ENCODE results near the gene OR1C1. TPM values are rescaled to one million over a fixed set of nuclear protein-coding genes. Genes with fewer than 3 reads are reported as not detected.
"Not testable (repeated sequence)": the region's sequence is repeated elsewhere in the genome, so short reads cannot be mapped to it uniquely, and the experiment has no call there.

Gene OR1C1
- total RNA-seq, 2 experiments from 2014 or later: not detected

DNA sequence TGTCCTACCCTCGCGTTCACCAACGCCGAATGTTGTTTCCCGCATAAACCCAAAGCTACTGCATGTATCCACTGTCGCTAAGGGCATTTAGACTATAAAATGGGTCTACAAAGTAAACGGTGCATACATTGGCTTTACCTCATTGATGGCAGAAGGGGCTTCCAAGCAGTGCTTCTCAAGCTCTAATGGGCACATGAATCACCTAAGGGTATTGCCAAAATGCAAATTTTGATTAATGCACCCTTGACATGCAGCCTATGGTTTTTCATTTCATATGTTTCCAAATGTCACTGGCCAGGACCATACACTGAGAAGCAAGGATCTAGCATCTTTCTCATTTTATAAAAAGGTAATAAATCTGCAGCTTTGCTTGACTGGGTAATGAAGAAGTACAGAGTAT, 46.6 kb downstream of the OR1C1 start:
- Mint-ChIP-seq H3K4me3 (no peak overlapping the region), H3K4me1 (no peaks in the 10 kb centered on the region), H3K36me3 (ENCODE audit: low read depth) (no peaks in the 10 kb centered on the region), H3K9me3 (no peaks in the 10 kb centered on the region), H3K27me3 (no peaks in the 10 kb centered on the region), H3K27ac (no peak overlapping the region)
- ChIA-PET CTCF (no interaction called here), POLR2A (no interaction called here)
- no peak for DNase-seq

DNA sequence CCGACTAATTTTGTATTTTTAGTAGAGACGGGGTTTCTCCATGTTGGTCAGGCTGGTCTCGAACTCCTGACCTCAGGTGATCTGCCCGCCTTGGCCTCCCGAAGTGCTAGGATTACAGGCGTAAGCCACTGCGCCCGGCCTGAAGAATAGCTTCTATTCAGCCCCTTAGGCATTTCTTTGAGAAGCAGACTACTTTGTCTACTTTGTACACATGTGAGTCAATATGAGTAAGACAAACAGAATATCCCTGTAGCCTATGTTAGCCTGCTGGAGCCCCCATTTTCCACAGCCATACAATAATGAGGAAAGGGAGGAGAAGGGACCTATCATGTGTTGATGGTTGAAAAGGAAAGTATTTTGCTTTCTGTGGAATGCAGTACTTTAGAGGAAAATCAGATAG, 49.7 kb downstream of the OR1C1 start:
- H3K4me1 Mint-ChIP-seq; DNase-seq; CTCF ChIA-PET; H3K4me3 Mint-ChIP-seq; H3K36me3 Mint-ChIP-seq (ENCODE audit: low read depth); H3K27me3 Mint-ChIP-seq; H3K27ac Mint-ChIP-seq; H3K9me3 Mint-ChIP-seq; POLR2A ChIA-PET: not testable (repeated sequence)

Other genes with a start within 250 kb of the OR1C1 start
- gene OR2C3, start 224.1 kb downstream of the OR1C1 start, total RNA-seq: not detected
- gene GCSAML, start 211.4 kb downstream of the OR1C1 start, total RNA-seq: not detected
- gene OR2G2, start 172.2 kb downstream of the OR1C1 start, total RNA-seq: not detected
- gene OR2G3, start 155.0 kb downstream of the OR1C1 start, total RNA-seq: not detected
- not detected for gene OR13G1, start 80.8 kb downstream of the OR1C1 start, total RNA-seq
- gene OR6F1, start 43.9 kb downstream of the OR1C1 start, total RNA-seq: not detected
- not detected for gene OR14K1, start 21.9 kb downstream of the OR1C1 start, total RNA-seq
- gene OR14A2, start 12.4 kb downstream of the OR1C1 start, total RNA-seq: not detected
- gene OR14A16, start 63.6 kb upstream of the OR1C1 start, total RNA-seq: not detected
- gene OR11L1, start 81.3 kb upstream of the OR1C1 start, total RNA-seq: not detected
- gene TRIM58, start 96.6 kb upstream of the OR1C1 start, total RNA-seq: under 1 TPM; 0.69 to 0.79 TPM
- under 1 TPM; 0.37 to 0.79 TPM for gene OR2W3, start 135.0 kb upstream of the OR1C1 start, total RNA-seq
- under 1 TPM; 0.21 to 0.22 TPM for gene OR2T8, start 159.7 kb upstream of the OR1C1 start, total RNA-seq
- gene OR2AJ1, start 164.3 kb upstream of the OR1C1 start, total RNA-seq: not detected
- under 1 TPM in 1 of 2 experiments, not detected in 1; 0.29 TPM for gene OR2L8, start 188.3 kb upstream of the OR1C1 start, total RNA-seq
- gene OR2AK2, start 204.7 kb upstream of the OR1C1 start, total RNA-seq: not detected

Data from activated CD4-positive, alpha-beta T cell treated with anti-CD3 and anti-CD28 coated beads, Interleukin-2, amount 10 ng/mL, durations not matched to agents 7 days and 5 days (primary cell).